Activated naive CD4-positive, alpha-beta T cell treated with anti-CD3 and anti-CD28 coated beads, Interleukin-2, amount 50 U/mL, for 16 hours (primary cell): Measurements from ENCODE around the gene ACOT13.
"Not testable (repeated sequence)": the region's sequence is repeated elsewhere in the genome, so short reads cannot be mapped to it uniquely, and the experiment has no call there.

Source experiments
- DNase-seq: peaks from one replicate; pipeline ENCODE4 v3.0.0-alpha.2; 2020

The ACOT13 gene

DNA sequence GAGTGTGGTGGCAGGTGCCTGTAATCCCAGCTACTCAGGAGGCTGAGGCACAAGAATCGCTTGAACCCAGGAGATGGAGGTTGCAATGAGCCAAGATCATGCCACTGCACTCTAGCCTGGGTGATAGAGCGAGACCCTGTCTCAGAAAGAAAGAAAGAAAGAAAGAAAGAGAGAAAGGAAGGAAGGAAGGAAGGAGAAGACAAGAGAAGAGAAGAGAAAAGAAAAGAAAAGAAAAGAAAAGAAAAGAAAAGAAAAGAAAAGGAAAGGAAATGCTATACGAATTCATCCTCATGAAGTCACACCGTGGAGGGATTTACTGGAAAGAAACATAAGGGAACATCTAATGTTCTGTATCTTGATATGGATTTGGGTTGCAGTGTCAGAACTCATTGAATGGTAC, 67.8 kb downstream of the ACOT13 start:
- not testable (repeated sequence) for DNase-seq

DNA sequence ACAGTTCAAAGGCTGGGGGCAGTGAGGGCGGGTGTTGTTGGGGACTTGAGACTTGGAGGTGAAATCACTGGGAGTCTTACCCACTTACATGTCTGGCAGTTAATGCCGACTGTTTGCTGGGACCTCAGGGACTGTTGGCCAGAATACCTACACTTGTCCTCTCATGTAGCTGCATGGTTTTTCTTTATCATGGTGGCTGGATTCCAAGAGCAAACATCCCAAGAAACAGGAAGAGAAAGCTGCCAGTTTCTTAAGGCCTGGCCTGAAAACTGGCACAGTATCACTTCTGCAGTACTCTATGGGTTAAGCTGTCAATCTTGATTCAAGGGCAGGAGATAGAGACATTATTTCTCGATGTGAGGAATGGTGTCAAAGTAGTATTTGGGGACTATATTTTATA, 71.9 kb downstream of the ACOT13 start:
- no peak for DNase-seq

DNA sequence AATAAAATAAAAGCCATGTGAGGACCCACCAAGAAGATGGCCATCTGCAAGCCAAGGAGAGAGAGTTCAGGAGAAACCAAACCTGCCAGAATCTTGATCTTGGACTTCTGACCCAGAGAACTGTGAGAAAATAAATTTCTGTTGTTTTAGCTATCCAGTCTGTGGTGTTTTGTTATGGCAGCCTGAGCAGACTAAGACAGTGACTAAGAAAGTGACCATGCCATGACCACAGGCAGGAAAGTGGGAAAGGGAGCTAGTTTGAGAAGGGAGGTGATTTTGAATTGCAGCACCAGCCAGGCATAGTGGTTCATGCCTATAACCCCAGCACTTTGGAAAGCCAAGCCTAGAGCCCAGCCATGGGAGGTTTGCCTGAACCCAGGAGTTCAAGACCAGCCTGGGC, 74.0 kb downstream of the ACOT13 start:
- DNase-seq: no peak

DNA sequence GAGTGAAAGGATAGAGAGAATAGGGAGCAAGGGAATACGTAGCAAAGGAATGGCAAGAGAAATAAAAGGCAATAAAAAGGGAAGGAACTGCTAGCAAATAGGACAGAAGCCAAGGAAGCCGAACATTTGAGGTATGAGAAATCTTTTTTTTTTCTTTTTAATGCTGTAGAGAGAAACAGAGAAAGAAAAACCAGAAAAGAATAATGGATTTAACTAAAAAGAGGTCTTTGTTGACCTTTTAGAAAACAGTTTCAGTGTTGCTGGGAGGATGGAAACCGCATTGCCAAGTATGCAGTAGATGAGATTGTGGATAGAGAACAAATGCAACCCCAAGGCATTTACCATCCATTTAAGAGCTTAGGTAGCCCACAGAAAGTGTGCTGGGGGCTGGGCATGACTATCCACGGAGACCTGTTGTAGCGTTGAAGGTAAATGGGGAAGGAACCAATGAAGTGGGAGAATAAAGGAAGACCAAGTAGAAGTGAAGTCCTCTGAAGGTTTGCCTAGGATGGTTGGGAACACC, 75.4 kb downstream of the ACOT13 start:
- DNase-seq: no peak

DNA sequence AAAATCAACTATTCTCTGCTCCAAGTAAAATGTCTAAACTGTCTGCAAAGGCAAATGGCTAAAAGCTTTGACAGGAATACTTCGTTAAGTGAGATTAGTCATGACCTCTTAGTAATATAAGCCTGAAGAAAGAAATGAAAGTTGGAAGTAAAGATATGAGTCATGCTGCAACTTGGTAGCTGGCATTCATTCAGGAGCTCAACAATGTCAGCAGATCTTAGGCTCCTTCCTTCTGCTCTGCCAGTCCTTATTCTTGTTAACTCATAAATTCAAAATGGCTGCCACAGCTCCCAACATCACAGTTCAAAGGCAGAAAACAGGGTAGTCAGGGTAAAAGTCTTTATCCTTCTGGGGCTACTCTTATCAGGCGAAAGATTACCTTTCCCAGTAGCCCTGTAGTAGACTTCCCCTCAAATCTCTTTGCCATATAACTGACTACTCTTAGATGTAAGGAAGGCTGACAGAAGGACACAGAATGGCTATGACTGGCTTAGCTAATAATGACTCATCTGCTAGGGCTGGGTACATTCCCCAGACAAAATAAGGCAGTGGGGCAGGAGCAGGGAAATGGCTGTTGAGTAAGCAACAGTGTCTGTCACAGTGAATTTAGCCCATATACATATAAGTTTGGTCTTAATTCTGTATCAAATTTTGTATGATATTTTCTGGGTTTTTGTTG, 76.5 kb downstream of the ACOT13 start:
- peak; percentile 31 for DNase-seq

DNA sequence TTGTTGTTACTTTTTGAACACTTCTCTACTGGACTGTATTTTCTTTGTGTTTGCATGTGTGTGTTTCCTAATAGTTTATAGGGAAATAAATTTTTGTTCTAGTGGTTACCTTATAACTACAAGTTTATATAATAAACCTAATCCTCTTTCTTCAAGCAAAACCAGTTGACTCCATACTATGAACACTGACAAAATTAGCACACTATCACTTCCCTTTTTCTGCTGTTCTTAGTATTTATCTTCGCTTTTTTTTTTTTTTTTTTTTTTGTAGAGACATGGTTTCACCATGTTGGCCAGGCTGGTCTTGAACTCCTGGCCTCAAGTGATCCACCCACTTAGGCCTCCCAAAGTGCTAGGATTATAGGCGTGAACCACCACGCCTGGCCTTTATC, 77.1 kb downstream of the ACOT13 start:
- DNase-seq: no peak

DNA sequence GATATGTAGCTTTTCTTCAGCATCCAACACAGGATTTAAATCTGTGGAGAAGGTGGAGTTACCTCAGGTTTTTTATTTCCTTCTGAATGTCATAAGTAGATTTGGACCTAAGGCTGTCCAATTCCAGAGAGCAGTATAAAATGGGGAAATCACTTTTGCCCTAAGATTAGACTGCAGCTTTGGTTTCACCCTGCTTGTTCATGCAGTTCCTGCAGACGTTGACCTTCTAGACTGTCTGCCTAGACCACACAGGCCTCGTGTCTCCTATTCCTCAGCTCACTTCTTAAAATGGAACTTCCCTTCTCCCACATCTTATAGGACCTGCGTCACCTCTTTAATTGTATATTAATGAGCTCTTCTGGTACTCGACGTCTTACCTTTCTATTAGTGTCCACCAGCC, 78.0 kb downstream of the ACOT13 start:
- DNase-seq: no peak

DNA sequence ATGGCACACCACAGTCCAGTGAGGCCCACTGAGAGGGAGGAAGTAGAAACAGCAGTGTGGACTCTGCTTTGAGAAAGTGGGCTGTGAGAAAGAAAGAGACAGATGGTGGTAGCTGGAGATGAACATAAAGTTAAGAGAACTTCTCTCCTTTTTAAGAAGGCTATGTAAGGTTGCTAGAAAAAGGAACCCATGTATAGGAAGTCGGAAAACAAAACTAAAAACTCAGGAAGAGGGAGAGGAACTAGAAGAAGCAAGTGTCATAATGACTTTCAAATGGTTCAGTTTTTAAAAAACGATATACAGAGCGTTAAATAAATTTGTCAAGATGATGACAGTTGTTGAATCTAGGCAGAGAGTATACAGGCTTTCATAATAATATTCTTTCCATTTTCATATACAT, 82.4 kb downstream of the ACOT13 start:
- DNase-seq: no peak

DNA sequence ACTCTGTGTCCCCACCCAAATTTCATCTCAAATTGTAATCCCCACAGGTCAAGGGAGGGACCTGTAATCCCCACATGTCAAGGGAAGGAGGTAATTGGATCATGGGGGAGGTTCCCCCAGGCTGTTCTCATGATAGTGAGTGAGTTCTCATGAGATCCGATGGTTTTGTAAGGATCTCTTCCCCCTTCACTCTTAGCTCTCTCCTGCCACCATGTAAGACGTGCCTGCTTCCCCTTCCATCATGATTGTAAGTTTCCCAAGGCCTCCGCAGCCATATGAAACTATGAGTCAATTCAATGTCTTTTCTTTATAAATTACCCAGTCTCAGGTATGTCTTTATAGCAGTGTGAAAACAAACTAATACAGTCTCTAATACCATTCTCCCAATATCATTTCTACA, 84.0 kb downstream of the ACOT13 start:
- DNase-seq: not testable (repeated sequence)

DNA sequence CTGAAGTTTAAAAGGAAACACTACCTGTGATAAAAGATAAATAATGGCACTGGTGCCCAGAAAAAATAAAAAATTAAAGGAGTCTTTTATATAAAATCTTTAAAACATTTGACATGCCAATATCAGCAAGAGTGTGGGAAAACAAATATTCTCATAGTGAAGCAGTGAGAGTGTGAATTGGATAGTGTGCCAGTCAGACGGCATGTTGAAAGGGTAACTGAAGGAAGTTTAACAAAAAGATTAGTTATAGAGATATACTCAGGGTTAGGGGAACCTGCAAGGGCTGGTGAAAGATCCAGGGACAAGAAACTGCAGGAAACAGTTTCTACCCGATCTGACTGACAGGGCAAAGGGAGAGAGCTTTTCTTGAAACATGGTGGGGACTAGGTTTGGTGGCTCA, 85.6 kb downstream of the ACOT13 start:
- DNase-seq: no peak

DNA sequence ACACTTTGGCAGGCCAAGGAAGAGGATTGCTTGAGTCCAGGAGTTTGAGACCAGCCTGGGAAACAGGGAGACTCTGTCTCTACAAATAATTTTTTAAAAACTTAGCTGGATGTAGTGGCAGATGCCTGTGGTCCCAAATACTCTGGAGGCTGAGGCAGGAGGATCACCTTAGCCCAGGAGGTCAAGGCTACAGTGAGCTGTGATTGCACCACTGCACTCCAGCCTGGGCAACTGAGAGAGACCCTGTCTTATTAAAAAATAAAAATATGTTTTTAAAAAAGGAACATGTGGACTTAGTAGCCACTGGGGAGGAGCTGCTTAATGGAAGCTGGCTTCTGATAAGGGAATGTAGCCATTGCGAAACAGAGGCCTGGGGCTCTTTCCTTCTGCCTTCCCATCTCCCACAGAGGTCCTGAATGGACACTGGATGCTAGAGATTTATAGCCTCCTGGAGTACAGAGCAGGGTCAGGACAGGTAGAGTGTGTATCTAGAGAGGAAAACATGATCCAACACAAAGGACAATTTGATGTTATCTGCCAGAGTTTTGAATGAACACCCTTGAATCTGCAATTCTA, 86.1 kb downstream of the ACOT13 start:
- DNase-seq: no peak

DNA sequence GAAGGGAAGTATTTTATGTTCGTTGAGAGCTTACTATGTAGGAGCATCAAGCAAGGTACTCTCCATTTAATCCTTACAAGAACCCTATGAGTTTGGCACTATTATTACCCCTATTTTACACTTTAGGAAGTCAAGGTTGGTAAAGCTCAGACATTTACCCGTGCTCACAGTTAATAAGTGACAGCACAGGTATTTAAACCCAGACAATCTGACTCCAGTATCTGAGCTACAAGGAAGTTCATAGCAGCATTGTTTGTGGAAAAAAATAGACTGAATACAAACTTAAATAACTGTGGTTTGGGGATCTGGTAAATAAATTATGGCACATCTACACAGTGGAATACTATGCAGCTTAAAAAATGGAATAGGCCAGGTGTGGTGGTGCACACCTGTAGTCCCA, 86.7 kb downstream of the ACOT13 start:
- no peak for DNase-seq

DNA sequence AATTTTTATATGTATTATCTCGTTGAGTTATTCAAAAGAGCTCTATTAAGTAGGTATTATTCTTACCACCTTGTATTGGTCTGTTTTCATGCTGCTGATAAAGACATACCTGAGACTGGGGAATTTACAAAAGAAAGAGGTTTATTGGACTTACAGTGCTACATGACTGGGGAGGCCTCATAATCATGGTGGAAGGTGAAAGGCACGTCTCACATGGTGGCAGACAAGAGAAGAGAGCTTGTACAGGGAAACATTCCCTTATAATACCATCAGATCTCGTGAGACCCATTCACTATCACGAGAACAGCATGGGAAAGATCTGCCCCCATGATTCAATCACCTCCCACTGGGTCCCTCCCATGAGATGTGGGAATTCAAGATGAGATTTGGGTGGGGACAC, 87.5 kb downstream of the ACOT13 start:
- DNase-seq: not testable (repeated sequence)
